ENCODE results near the gene SMIM41. TPM values are rescaled to one million over a fixed set of nuclear protein-coding genes. Genes with fewer than 3 reads are reported as not detected.

The SMIM41 gene
- total RNA-seq, 2 experiments from 2014 or later, result not detected

DNA sequence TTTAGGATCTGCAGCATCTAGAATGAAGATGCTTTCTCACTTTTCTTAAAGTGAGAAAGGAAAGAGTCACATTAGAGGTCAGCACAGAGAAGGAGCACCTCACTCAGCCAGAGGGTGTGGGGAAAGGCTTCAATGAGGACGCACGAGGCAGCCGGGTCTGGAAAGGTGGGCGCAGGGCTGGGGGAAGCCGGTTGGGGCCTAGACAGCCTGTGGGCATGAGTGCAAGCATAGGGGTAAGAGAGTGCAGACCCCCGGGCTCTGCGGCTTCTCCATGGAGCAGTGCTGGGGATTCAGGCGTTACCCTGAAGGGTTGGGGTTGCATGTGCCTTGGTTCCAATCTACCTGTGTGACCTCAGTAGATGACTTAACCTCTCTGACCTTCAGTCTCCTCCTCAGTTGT is 62.4 kb downstream of the SMIM41 start:
- POLR2A ChIA-PET, result no interaction called here
- DNase-seq (ENCODE audit: low spot score), result no peak
- CTCF ChIA-PET (ENCODE audit: unreplicated experiment), result no interaction called here
- H3K4me1 ChIP-seq (ENCODE audit: insufficient read depth, low read length, poor library complexity, severe bottlenecking), result no peaks in the 10 kb centered on the region
- no peaks in the 10 kb centered on the region for H3K9me2 ChIP-seq (ENCODE audit: insufficient read depth, low read length)
- no peaks in the 10 kb centered on the region for H3K9me3 ChIP-seq (ENCODE audit: low read length)
- H3K4me2 ChIP-seq (ENCODE audit: low read length), result no peak overlapping the region
- no peak for TF ChIP-seq EZH2phosphoT487 (IDR thresholded peaks at IDR 0.05; ENCODE audit: borderline replicate concordance, low read depth, low read length)
- TF ChIP-seq, protein P1, sequence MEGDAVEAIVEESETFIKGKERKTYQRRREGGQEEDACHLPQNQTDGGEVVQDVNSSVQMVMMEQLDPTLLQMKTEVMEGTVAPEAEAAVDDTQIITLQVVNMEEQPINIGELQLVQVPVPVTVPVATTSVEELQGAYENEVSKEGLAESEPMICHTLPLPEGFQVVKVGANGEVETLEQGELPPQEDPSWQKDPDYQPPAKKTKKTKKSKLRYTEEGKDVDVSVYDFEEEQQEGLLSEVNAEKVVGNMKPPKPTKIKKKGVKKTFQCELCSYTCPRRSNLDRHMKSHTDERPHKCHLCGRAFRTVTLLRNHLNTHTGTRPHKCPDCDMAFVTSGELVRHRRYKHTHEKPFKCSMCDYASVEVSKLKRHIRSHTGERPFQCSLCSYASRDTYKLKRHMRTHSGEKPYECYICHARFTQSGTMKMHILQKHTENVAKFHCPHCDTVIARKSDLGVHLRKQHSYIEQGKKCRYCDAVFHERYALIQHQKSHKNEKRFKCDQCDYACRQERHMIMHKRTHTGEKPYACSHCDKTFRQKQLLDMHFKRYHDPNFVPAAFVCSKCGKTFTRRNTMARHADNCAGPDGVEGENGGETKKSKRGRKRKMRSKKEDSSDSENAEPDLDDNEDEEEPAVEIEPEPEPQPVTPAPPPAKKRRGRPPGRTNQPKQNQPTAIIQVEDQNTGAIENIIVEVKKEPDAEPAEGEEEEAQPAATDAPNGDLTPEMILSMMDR (conservative IDR thresholded peaks at IDR 0.05; ENCODE audit: low read length), result no peak
- H2AFZ ChIP-seq (ENCODE audit: low read length), result no peak overlapping the region
- H3K79me2 ChIP-seq (ENCODE audit: insufficient read depth, low read depth, low read length), result no peaks in the 10 kb centered on the region
- no peak overlapping the region for H3K27ac ChIP-seq (ENCODE audit: low read depth, low read length, poor library complexity, severe bottlenecking)
- H3K36me3 ChIP-seq (ENCODE audit: insufficient read depth, low read length), result no peaks in the 10 kb centered on the region
- H4K20me1 ChIP-seq (ENCODE audit: insufficient read depth, low read length), result no peaks in the 10 kb centered on the region
- H3K4me3 ChIP-seq (ENCODE audit: low read depth, low read length, poor library complexity, severe bottlenecking), result no peak overlapping the region
- BruUV-seq (replicated peaks), result no TSS peak
- intact Hi-C loops (cut with micrococcal nuclease; ENCODE audit: unreplicated experiment), result loop anchor here (5.0 kb wide), 1 partner anchor 185 kb away; no protein-coding TSS in a partner anchor

DNA sequence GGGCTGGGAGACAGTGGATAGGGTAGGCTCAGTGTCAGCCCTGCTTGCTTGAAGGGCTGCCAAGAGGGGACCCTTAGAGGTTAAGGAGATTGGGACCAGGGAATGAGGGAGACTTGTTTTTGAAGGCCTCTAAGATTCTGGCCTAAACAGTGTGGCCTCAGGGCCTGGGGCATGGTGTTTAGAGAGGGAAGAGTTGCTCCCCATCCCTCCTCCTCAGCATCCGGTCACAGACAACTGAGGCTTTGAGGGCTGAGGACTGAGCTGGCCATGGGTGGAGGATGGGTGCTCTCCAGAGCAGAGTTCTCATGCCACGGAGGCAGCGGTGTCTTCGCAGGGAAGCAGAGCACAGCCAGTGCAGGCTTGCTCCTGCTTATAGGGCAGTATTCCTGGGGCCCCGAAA is 62.9 kb downstream of the SMIM41 start:
- BruUV-seq (replicated peaks), result no TSS peak
- Histone ChIP-seq H3K9me2 (ENCODE audit: insufficient read depth, low read length) (no peaks in the 10 kb centered on the region), H4K20me1 (ENCODE audit: insufficient read depth, low read length) (no peaks in the 10 kb centered on the region), H2AFZ (ENCODE audit: low read length) (no peak overlapping the region), H3K4me1 (ENCODE audit: insufficient read depth, low read length, poor library complexity, severe bottlenecking) (no peaks in the 10 kb centered on the region), H3K9me3 (ENCODE audit: low read length) (no peaks in the 10 kb centered on the region), H3K36me3 (ENCODE audit: insufficient read depth, low read length) (no peaks in the 10 kb centered on the region), H3K27ac (ENCODE audit: low read depth, low read length, poor library complexity, severe bottlenecking) (no peak overlapping the region), H3K79me2 (ENCODE audit: insufficient read depth, low read depth, low read length) (no peaks in the 10 kb centered on the region), H3K4me2 (ENCODE audit: low read length) (no peak overlapping the region), H3K4me3 (ENCODE audit: low read depth, low read length, poor library complexity, severe bottlenecking) (no peak overlapping the region)
- ChIA-PET CTCF (ENCODE audit: unreplicated experiment) (no interaction called here), POLR2A (no interaction called here)
- TF ChIP-seq, protein P1 (conservative IDR thresholded peaks at IDR 0.05; ENCODE audit: low read length), result no peak
- no peak for TF ChIP-seq EZH2phosphoT487 (IDR thresholded peaks at IDR 0.05; ENCODE audit: borderline replicate concordance, low read depth, low read length)
- intact Hi-C loops (cut with micrococcal nuclease; ENCODE audit: unreplicated experiment), result loop anchor here (5.0 kb wide), 1 partner anchor 185 kb away; no protein-coding TSS in a partner anchor
- no peak for DNase-seq (ENCODE audit: low spot score)

DNA sequence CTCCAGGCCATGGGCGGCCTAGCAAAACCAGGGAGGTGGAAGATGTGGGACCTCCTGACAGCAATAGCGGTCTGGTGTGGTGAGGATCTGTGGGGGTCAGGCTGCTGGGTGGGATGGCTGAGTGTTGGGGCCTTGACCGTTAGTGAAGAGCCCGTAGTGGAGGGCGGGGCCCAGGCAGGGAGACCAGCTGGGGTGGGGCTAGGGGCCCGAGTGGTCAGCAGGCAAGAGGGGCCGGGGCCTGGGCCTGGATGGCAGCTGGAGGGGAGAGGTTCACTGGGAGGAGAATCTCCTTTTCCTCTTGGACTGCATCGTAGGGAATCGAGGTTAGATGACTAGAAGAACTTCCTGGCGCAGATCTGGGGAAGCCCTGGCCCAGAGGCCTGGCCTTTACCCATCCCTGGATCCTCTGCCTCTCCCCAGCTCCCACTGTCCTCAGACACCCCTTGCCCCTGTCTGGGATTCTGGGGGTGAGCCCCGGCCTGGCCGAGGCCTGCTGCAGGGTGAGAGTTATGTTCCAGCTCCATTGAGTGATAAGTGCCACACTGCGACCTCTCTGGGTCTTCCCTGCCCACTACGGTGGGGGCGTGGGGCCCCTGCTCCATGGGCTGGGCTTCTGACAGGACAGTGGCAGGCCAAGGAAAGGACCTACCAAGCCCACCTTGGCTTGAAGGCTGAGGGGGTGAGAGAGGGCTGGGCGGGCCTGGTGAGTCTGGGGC is 65.2 kb downstream of the SMIM41 start:
- H3K4me2 ChIP-seq (ENCODE audit: low read length), result no peak overlapping the region
- H3K9me2 ChIP-seq (ENCODE audit: insufficient read depth, low read length), result no peaks in the 10 kb centered on the region
- intact Hi-C loops (cut with micrococcal nuclease; ENCODE audit: unreplicated experiment), result loop anchor here (5.0 kb wide), 1 partner anchor 183 kb away; no protein-coding TSS in a partner anchor
- no peak overlapping the region for H2AFZ ChIP-seq (ENCODE audit: low read length)
- H3K4me1 ChIP-seq (ENCODE audit: insufficient read depth, low read length, poor library complexity, severe bottlenecking), result no peaks in the 10 kb centered on the region
- H3K27ac ChIP-seq (ENCODE audit: low read depth, low read length, poor library complexity, severe bottlenecking), result no peak overlapping the region
- H3K4me3 ChIP-seq (ENCODE audit: low read depth, low read length, poor library complexity, severe bottlenecking), result no peak overlapping the region
- no peaks in the 10 kb centered on the region for H3K79me2 ChIP-seq (ENCODE audit: insufficient read depth, low read depth, low read length)
- ChIA-PET POLR2A (interaction anchor here (0.7 kb wide), 1 partner anchor 8 kb away, joined by 4 read pairs; no protein-coding TSS in a partner anchor), CTCF (ENCODE audit: unreplicated experiment) (interaction anchor here (0.6 kb wide), 1 partner anchor 466 kb away, joined by 4 read pairs; no protein-coding TSS in a partner anchor)
- no peaks in the 10 kb centered on the region for H4K20me1 ChIP-seq (ENCODE audit: insufficient read depth, low read length)
- no peak for DNase-seq (ENCODE audit: low spot score)
- no peaks in the 10 kb centered on the region for H3K36me3 ChIP-seq (ENCODE audit: insufficient read depth, low read length)
- H3K9me3 ChIP-seq (ENCODE audit: low read length), result no peaks in the 10 kb centered on the region
- TF ChIP-seq, protein P1 (conservative IDR thresholded peaks at IDR 0.05; ENCODE audit: low read length), result no peak
- TF ChIP-seq EZH2phosphoT487 (IDR thresholded peaks at IDR 0.05; ENCODE audit: borderline replicate concordance, low read depth, low read length), result no peak
- no TSS peak for BruUV-seq (replicated peaks)
